ENCODE data around the gene MAFG. TPM values are rescaled to one million over a fixed set of nuclear protein-coding genes. Genes with fewer than 3 reads are reported as not detected.
A peak's percentile ranks its signal among the peaks of the same experiment; 100 is the strongest.

The MAFG gene
- total and polyA plus RNA-seq, 2 of the 13 experiments (the other 11 are each of a cell fraction or from before 2014, with no cell fraction given): 14.5 to 20.0 TPM

- TF ChIP-seq ZNF687 (CRISPR knock-in tag; IDR thresholded peaks at IDR 0.05) (peak; percentile 26; the same call in 1 of the 2 replicates), CCDC6 (CRISPR knock-in tag; IDR thresholded peaks at IDR 0.05) (0 out of 2 replicates have a peak, but pooled peaks have one; percentile 20), MEIS1 (CRISPR knock-in tag; IDR thresholded peaks at IDR 0.05; ENCODE audit: borderline replicate concordance) (no peak), MED1 (CRISPR knock-in tag; IDR thresholded peaks at IDR 0.05) (no peak), FOXO4 (CRISPR knock-in tag; conservative IDR thresholded peaks at IDR 0.05) (no peak), MXD3 (CRISPR knock-in tag; IDR thresholded peaks at IDR 0.05) (no peak), TMF1 (CRISPR knock-in tag; IDR thresholded peaks at IDR 0.05; ENCODE audit: low read depth) (no peak), KDM3A (CRISPR knock-in tag; IDR thresholded peaks at IDR 0.05; ENCODE audit: low read depth) (no peak), CHCHD3 (CRISPR knock-in tag; IDR thresholded peaks at IDR 0.05) (0 out of 2 replicates have a peak, but pooled peaks have one; percentile 15), ATF6 (CRISPR knock-in tag; conservative IDR thresholded peaks at IDR 0.05) (no peak), ZEB1 (IDR thresholded peaks at IDR 0.05; ENCODE audit: insufficient replicate concordance, low read depth) (no peak)
These were observed 14.1 kb upstream of the MAFG start (continued) for GRCh38 chr17:81941484-81942166.

Data from HepG2 (cell line).